ENCODE data around the gene UBTF.

GRCh38 chr17:44213403-44214229 lies 5.9 kb downstream of the UBTF start:
- TF ChIP-seq EZH2 (IDR thresholded peaks at IDR 0.05; ENCODE audit: borderline replicate concordance, insufficient read depth, low read depth, low read length, poor library complexity, severe bottlenecking): no peak
- no peak for TF ChIP-seq CTCF (IDR thresholded peaks at IDR 0.05)

Data from B cell (primary cell).